ENCODE measurements around the gene ESYT1.

ESYT1 gene, protein sequence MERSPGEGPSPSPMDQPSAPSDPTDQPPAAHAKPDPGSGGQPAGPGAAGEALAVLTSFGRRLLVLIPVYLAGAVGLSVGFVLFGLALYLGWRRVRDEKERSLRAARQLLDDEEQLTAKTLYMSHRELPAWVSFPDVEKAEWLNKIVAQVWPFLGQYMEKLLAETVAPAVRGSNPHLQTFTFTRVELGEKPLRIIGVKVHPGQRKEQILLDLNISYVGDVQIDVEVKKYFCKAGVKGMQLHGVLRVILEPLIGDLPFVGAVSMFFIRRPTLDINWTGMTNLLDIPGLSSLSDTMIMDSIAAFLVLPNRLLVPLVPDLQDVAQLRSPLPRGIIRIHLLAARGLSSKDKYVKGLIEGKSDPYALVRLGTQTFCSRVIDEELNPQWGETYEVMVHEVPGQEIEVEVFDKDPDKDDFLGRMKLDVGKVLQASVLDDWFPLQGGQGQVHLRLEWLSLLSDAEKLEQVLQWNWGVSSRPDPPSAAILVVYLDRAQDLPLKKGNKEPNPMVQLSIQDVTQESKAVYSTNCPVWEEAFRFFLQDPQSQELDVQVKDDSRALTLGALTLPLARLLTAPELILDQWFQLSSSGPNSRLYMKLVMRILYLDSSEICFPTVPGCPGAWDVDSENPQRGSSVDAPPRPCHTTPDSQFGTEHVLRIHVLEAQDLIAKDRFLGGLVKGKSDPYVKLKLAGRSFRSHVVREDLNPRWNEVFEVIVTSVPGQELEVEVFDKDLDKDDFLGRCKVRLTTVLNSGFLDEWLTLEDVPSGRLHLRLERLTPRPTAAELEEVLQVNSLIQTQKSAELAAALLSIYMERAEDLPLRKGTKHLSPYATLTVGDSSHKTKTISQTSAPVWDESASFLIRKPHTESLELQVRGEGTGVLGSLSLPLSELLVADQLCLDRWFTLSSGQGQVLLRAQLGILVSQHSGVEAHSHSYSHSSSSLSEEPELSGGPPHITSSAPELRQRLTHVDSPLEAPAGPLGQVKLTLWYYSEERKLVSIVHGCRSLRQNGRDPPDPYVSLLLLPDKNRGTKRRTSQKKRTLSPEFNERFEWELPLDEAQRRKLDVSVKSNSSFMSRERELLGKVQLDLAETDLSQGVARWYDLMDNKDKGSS

DNA sequence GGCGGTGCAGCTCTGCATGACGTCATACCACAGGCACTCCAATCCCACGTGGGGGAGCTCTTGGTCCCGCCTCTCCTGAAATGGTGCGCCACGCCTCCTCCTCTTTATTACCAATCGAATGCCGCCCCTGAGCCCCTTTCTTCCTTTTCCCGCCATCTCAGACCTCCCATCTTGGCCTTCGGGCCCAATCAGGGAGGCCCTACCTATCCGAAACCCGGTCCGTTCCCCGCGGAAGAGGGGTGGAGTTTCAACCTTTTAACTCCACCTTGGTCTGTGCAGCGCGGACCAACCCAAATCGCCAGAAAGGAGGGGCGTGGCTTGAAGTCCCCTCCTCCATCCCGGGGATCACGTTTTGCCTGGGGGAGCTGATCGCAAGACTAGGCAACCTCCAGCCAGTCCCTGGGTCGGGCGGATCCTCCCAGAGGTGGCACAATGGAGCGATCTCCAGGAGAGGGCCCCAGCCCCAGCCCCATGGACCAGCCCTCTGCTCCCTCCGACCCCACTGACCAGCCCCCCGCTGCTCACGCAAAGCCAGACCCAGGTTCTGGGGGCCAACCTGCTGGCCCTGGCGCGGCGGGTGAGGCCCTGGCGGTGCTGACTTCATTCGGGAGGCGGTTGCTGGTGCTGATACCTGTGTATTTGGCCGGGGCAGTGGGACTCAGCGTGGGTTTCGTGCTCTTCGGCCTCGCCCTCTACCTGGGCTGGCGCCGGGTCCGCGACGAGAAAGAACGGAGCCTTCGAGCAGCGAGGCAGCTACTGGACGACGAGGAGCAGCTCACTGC, at the start of gene ESYT1:
ESYT1 (plus strand) TSS at position 380 of the 782 bp plus-strand sequence; CDS start at position 433, 53 bp downstream.
- in situ Hi-C loops (cut with HindIII; ENCODE audit: low sequenced_read_pairs) = no loop called here

DNA sequence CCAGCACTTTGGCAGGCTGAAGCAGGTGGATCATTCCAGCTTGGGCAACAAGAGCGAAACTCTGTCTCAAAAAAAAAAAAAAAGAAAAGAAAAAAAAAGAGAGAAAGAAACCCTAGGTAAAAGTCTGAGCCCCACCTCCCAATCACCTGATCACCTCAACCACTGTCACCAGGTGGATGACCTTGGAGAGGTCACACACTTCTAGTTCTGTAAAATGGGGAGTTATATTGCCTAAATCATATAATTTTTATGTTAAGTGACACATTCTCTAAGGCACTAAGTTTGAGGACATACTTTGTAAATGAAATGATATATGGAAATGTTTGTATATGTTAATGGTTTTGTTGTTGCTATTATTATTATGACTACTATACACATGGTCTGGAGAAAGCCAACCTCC, 49.6 kb upstream of the ESYT1 start:
- in situ Hi-C loops (cut with HindIII; ENCODE audit: low sequenced_read_pairs) = no loop called here

DNA sequence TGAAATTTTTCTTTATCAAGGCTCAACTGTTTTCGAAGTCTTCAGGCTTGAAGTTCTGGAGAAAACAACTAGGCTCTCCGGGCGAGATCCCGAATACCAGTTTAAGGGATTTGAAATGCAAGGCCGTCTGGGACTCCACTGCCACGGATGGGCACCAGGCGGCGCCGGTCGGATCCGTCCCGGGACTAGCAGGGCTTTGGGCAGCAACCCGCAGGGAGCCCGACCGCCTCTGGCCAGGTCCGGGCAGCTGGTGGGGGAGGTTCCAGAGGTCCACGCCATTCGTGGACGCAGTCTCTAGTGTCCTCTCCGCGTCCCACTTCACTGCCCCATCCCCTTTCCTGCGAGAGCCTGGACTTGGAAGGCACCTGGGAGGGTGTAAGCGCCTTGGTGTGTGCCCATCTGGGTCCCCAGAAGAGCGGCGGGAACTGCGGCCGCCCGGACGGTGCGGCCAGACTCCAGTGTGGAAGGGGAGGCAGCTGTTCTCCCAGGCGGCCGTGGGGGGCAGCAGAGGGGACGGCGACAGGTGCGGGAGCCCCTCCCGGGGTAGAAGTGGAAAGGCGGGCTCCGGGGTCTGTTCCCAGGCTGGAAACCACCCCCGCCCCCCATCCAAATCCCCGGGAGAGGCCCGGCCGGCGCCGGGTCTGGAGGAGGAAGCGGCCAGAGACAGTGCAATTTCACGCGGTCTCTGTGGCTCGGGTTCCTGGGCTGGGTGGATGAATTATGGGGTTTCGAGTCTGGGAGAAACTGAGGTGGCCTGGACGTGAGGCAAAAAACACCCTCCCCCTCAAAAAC, 48.9 kb upstream of the ESYT1 start:
- in situ Hi-C loops (cut with HindIII; ENCODE audit: low sequenced_read_pairs) = no loop called here

DNA sequence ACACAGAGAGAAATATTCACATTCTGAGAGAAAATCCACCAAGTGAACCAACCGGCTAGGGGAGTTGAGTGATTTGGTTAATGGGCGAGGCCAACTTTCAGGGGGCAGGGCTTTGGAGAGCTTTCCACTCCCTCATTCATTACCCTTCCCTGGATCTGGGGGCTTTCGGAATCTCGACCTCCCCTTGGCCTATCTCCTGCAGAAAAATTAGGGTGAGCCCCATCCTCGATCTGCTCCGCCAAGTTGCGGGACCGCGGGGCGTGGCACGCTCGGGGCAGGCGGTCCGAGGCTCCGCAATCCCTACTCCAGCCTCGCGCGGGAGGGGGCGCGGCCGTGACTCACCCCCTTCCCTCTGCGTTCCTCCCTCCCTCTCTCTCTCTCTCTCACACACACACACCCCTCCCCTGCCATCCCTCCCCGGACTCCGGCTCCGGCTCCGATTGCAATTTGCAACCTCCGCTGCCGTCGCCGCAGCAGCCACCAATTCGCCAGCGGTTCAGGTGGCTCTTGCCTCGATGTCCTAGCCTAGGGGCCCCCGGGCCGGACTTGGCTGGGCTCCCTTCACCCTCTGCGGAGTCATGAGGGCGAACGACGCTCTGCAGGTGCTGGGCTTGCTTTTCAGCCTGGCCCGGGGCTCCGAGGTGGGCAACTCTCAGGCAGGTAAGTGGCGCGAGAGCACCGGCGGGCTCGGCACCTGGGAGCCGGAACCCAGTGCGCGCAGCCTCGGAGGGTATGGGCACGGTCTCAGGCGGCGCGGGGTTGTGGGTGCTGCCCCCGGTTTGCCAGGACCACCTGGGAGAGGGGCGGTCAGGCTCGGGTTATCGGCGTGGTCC, 48.1 kb upstream of the ESYT1 start, which contains the start of gene ERBB3:
ERBB3 (plus strand) TSS at position 443 of the 833 bp plus-strand sequence; CDS start at position 579, 136 bp downstream.
- in situ Hi-C loops (cut with HindIII; ENCODE audit: low sequenced_read_pairs) = no loop called here

DNA sequence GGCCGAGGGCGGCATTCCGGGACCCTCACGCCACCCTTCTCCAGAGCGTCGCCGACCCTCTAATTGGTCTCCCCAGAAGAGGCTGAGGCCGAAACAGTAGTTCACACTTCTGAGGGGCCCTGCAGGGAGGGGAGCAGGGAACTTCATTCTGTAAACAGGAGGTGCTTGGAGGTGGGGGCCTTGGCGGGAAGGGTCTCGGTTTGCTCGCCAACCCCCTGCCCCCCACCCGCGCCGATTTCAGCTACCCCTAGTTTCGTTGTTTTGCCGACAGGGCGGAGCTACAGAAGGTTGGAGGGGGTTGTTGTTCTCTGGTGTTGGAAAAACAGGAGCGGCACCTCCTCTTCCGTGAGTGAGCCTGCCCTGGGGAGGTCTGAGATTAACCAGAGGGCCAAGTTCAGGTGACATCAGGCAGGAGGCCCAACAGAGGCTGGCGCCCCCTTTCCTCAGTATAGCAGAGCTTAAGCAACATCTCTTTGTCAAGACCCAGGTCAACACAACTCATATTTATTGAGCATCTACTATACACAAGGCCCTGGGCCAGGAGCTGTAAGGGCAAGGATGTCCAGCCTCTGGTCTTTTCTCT, 47.4 kb upstream of the ESYT1 start:
- in situ Hi-C loops (cut with HindIII; ENCODE audit: low sequenced_read_pairs) = no loop called here

DNA sequence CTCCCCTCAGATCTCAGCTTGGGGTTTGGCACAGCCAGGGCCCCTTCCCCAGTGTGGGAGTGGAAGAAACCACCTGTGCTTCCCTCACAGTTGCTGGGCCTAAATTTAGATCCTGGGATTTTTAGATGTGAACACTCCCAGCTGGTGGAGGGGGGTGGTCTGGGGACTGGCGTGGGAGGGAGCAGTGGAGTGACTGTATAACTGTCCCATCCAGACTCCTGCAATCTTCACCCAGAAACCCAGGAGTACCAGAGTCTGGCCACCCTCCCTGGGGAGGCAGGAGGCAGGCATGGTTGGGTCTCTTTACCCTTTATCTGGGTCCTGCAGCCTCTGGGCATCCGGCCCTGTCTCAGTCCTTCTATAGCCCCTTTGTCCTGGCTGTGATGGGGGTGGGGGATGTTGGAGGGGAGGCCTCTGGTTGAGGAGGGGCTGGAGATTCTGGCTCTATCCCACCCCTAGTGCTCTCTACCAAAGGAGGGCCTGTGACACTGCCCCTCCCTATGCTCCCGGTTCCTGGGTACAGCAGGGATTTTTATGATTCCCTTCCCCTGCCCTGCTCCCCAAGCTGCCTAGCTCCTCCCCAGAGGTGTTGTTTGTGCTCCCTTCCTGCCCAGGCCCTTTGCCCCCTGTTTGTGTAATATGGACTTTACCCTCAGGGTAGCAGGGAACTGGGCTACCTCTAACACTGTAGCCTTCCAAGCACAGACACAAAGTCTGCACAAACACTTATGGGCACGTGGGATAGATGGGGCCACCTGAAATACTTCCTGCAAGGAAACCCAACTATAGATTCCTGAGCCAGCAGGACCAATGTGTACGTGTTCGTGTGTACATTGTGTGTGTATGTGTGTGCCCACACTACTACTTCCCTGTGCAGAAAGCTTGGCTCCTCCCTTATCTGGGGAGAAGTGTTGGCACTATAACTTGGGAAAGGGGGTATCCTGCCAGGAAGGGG, 46.4 kb upstream of the ESYT1 start:
- in situ Hi-C loops (cut with HindIII; ENCODE audit: low sequenced_read_pairs) = no loop called here

DNA sequence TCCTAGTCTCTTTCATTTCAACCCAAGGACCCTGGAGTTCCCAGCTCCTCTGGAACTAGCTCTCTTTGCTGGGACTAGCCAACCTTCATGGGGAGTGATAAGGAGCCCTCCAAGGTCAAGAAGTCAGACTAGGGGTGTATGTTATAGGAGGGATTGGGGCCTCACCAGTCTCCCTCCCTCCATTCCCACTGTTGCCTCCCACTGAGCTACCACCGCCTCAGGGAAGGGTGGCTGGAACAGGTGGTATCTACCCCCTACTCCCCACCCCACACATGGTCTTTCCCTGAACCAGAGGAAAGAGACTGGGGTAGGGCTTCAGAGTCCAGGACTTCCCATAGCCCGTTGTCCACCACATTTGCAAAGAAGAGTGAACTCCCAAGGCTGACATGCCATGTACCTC, 45.7 kb upstream of the ESYT1 start:
- in situ Hi-C loops (cut with HindIII; ENCODE audit: low sequenced_read_pairs) = no loop called here

DNA sequence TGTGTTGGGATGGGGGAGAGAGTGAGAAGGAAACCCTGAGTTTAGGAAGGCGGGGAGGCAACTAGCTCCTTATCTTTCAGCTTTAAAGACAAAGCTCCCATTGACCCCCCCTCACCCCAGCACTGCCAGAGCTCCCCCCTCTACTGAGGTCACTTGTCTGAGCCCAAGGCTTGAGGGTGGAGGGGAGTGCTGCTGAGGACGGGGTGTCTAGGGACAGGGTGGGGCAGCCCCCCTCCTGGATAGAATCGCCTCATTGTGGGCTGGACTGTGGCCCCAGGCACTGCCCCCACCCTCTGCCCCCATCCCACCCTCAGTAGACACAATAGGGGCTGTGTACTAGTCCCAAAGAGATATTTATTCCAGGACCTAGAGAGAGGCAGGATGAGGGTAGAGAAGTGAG, 45.1 kb upstream of the ESYT1 start:
- in situ Hi-C loops (cut with HindIII; ENCODE audit: low sequenced_read_pairs) = no loop called here

DNA sequence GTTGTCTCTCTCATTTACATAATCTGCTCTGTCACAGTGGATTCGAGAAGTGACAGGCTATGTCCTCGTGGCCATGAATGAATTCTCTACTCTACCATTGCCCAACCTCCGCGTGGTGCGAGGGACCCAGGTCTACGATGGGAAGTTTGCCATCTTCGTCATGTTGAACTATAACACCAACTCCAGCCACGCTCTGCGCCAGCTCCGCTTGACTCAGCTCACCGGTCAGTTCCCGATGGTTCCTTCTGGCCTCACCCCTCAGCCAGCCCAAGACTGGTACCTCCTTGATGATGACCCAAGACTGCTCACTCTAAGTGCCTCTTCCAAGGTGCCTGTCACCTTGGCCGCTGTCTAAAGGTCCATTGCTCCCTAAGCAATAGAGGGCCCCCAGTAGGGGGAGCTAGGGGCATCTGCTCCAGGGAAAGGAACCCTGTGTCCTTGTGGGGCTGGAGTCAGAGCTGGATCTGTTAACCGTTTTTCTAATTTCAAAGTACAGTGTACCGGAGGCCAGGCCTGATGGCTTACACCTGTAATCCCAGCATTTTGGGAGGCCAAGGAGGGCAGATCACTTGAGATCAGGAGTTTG, 43.0 kb upstream of the ESYT1 start:
- in situ Hi-C loops (cut with HindIII; ENCODE audit: low sequenced_read_pairs) = no loop called here

DNA sequence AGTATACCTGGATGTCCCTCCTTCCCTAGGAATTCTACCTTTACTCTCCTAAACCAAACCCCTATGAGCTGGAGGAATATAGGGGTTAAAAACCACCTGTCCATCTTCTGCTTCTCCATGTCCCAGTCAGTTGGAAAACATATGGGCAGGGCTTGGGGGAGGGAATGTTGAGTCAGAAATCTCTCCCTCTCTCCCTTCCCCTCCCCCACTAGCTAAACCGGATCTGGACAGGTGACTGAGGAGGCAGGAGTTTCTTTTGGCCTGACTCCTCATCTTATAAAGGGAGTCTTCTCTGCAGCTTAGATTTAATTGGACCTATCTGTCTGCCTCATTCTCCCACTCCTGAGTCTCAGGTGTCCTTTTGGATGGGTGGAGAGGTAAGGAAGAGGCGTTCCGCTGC, 42.0 kb upstream of the ESYT1 start:
- in situ Hi-C loops (cut with HindIII; ENCODE audit: low sequenced_read_pairs) = no loop called here

DNA sequence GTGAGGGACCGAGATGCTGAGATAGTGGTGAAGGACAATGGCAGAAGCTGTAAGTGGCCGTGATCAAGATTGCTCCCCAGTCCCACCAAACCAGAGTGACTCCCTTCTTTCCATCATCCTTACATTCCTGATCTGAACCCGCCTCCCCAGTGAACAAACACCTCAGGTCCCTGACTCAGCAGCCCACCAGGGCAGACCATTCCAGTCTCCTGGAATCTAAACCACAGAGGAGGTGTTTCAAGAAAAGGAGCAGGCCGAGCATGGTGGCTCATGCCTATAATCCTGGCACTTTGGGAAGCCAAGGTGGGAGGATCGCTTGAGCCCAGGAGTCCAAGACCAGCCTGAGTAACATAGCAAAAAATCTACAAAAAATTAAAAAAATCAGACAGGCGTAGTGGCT, 41.5 kb upstream of the ESYT1 start:
- in situ Hi-C loops (cut with HindIII; ENCODE audit: low sequenced_read_pairs) = no loop called here

DNA sequence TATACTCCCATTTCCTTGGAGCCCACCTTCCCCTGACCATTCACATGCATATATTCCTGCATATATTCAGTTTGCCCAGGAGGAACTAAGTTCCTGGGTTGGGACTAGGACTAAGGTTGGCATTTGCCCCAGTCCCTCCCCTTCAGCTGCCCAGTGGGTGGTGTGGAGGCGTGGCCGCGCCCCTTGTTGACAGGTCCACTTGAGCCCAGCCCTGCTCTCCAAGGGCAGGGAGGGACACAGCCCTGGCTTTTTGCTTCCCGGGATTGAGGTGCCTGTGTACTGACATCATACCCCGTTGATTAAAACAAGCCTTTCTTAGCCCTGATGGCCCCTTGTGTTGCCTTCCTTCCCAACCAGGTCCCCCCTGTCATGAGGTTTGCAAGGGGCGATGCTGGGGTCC, 40.8 kb upstream of the ESYT1 start:
- in situ Hi-C loops (cut with HindIII; ENCODE audit: low sequenced_read_pairs) = no loop called here

DNA sequence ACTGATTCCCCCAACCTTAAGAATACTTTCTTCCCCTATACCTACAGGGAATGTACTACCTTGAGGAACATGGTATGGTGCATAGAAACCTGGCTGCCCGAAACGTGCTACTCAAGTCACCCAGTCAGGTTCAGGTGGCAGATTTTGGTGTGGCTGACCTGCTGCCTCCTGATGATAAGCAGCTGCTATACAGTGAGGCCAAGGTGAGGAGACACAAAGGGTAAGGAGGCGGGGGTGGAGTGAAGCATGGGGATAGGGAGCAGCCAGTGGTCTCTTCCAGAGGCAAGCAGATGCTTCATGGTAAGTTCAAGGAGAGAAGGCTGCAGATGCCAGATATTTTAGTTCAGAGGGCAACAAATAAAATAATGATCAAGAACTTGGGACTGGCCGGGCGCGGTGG, 30.3 kb upstream of the ESYT1 start:
- in situ Hi-C loops (cut with HindIII; ENCODE audit: low sequenced_read_pairs) = no loop called here

DNA sequence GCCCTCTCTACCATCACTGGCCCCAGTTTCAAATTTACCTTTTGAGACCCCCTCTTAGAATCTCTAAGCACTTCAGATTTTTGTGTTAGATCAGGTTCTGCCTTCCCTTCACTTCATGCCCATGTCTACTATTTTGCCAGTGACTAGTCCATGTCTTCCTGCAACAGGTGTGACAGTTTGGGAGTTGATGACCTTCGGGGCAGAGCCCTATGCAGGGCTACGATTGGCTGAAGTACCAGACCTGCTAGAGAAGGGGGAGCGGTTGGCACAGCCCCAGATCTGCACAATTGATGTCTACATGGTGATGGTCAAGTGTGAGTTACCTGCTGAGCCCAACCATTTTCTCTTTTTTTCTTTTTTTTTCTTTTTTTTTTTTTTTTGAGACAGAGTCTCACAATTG, 29.5 kb upstream of the ESYT1 start:
- in situ Hi-C loops (cut with HindIII; ENCODE audit: low sequenced_read_pairs) = no loop called here

DNA sequence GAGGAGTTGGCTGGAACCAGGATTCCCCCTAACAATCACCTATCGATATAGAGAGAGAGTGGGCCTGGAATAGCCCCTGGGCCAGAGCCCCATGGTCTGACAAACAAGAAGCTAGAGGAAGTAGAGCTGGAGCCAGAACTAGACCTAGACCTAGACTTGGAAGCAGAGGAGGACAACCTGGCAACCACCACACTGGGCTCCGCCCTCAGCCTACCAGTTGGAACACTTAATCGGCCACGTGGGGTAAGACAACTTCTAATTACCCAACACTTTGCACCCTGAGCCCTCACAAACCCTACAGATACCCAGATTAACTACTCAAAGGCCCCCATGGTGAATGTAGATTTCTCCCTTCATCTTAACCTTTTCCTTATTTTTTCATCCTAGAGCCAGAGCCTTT, 28.3 kb upstream of the ESYT1 start:
- in situ Hi-C loops (cut with HindIII; ENCODE audit: low sequenced_read_pairs) = no loop called here

DNA sequence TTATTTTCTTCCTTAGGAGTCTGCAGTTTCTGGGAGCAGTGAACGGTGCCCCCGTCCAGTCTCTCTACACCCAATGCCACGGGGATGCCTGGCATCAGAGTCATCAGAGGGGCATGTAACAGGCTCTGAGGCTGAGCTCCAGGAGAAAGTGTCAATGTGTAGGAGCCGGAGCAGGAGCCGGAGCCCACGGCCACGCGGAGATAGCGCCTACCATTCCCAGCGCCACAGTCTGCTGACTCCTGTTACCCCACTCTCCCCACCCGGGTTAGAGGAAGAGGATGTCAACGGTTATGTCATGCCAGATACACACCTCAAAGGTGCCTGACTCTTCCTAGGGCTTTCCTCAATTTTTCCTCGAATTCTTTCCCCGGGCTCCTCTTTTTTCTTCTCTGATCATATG, 27.0 kb upstream of the ESYT1 start:
- in situ Hi-C loops (cut with HindIII; ENCODE audit: low sequenced_read_pairs) = no loop called here

DNA sequence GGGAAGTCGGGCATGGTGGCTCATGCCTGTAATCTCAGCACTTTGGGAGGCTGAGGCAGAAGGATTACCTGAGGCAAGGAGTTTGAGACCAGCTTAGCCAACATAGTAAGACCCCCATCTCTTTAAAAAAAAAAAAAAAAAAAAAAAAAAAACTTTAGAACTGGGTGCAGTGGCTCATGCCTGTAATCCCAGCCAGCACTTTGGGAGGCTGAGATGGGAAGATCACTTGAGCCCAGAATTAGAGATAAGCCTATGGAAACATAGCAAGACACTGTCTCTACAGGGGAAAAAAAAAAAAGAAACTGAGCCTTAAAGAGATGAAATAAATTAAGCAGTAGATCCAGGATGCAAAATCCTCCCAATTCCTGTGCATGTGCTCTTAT, 25.4 kb upstream of the ESYT1 start:
- in situ Hi-C loops (cut with HindIII; ENCODE audit: low sequenced_read_pairs) = no loop called here
